Measurements from ENCODE around the gene BHLHE23.

The BHLHE23 gene

DNA sequence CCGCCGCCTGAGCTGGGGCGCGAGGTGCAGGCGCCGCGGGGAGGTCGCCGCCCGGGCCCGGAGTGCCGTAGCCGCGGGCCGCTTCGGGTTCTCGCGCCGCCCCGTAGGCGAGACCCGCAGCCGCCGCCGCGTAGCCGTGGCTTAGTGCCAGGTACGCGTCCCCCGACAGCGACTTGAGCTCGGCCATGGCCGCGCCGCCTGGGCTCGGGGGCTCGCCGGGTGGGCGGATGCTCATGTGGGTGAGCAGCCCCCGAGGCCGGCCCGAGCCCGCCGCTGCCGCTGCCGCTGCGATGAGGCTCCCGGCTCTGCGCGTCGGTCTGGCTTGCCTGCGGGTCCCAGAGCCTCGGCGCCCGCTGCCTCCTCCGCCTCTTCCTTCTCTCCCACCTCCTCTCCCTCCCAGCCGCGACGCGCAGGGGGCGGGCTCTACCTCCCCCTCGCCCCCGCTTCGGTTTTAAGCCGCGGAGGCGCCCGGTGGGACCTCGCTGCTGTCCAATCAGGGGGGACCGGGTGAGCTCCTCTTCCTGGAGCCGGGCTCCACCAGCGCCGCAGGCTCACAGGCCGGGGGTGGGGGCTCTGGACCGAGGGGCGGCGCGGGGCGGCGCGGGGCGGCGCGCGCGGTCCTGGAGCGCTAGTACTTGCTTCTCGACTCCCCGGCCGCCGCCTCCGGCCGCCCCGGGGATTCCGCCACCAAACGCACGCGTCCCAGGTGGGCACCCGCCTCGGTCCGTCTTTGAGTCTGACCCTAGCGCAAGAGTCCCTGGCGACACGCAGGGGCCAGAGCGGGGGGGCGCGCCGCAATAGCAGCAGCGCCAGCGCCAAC is at the start of gene BHLHE23:
BHLHE23 (minus strand) TSS at position 425 of the 820 bp plus-strand sequence; CDS start at position 235, 190 bp downstream.
- no peak for DNase-seq (ENCODE audit: low read depth)

DNA sequence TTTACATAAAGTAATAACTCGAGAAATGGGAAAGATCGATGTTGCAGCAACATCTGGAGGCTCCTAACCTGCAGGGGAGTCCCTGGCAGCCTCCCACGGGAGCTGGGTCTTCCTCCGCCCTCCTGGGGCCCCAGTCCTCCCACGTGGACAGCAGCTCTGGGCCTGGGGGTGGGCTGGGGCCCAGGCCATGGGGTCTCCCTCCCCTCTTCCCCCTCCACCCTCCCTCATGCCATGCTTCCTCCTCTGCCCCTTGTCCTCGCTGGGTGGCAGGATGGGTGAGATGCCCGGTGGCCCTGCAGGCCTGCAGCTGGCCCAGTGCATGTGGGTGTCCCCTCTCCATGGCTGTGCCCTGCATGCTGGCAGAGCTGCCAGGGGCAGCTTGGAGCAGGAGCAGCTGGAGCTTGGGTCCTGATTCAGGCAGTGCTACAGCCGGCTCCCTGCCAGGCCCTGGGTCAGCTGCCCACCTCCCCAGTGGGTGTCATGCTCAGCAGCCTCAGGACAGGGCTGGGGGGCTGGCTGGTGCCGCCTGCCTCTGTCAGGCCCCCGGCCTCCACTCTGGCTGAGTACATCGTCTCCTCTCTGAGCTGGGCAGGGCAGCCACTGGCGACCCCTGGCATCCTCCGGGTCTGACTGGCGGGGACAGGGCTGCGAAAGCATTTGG is 48.9 kb upstream of the BHLHE23 start:
- DNase-seq (ENCODE audit: low read depth) = no peak

DNA sequence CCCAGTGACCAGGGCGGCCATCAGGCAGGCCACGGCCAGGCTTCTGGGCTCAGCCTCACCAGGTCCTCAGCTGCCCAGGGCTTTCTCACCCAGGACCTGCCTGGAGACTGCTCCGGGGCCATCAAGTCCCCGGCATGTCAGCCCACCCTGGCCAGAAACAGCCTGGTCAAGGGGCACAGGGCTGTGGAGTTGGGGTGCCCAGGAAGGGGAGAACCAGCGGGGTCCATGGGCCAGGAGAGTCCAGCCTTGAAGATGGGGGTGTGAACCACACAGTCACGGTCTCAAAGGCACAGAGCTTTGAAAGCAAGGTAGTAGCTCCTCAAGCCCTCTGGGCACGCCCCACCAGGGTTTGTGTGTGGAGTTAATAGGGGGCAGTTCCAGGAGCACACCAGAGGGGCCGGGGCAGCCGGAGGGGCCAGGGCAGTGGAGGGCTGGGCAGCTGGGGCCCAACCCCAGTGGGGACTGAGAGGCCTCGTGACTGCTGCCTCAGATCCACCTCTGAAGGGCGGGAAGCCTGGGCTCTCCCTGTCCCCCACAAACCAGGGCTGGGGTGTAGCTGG is 48.0 kb upstream of the BHLHE23 start:
- no peak for DNase-seq (ENCODE audit: low read depth)

DNA sequence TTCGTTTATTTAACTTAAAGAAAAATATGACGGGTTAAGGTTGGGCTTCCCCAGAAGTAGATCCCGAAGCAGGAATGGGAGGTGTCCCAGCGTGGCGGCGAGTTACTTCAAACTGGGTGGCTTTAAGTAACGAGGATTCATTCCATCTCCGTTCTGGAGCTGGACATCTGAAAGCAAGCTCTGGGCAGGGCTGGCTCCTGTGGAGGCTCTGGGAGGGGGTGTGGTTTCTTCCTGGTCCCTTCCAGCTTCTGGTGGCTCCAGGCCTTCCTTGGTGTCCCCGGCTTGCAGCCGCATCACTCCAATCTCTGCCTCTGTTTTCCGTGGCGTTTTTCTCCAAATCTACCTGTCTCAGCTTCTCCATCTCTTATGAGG is 47.3 kb upstream of the BHLHE23 start:
- no peak for DNase-seq (ENCODE audit: low read depth)

DNA sequence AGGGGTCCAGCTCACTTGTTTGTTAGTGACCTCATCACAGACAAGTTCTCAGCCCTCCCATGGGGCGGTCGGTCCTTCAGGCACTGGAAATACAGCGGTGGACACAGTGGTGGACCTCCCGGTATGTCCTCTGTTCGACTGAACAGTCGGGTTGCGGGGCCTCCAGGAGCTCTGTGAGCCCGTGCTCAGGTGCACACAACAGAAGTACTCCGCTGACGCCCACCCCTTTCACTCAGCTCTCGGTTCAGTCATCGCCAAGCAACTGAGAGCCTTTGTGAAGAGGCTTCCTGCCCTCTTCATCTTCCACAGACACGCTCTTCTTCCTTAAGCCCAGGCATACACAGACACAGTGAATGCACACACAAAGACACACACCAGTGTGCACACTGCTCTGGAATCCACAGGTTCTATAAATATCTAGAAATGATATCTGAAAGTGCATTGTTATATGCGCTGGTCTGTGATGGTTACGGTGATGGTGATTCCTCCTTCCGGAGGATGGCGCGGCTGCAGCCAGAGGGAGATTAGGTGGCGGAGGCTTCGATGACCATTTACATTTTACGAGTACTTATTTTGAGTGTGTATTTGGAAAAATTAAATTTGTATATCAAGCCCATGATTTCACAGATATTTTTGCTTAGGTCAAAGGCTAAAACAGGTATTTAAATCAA is 46.8 kb upstream of the BHLHE23 start:
- no peak for DNase-seq (ENCODE audit: low read depth)

DNA sequence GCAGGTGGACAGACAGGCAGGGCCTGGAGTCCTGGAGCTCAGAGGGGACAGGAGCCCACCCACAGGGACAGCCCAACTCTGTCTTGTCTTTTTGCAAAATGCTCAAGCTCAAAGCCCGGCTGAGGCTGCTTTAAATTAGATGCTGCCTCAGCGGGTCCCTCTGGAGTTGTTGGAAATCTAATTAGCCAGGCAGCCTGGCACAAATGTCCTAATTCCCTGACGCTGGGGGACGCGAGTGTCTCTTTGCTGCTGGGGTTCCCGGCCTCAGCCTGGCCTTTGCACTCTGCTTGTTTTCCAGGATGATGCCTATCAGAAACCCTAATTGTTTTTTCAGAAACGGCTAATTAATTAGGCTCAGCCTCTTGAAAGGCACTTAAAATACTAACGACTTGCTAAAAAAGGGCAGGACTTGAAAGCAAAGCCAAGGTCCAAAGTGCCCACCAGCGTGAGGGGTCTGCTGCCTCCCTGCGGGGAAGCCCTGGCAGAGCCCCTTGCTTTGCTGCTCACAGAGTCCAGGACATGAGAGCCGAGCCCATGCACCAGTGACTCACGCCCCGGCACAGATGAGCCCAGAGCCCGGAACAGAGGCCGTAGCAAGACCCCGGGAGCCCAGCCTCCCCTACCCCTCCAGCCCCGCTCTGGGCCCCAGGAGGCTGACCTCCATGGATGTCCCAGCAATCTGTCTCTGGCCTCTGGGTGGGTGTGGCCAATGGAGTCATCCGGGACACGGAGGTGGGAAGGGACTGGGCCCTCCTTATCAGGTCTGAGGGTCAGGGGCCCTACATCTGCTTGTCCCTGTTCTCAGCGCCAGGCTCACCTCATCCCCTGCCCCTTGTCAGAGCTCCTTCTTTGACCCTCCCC is 46.0 kb upstream of the BHLHE23 start:
- no peak for DNase-seq (ENCODE audit: low read depth)

DNA sequence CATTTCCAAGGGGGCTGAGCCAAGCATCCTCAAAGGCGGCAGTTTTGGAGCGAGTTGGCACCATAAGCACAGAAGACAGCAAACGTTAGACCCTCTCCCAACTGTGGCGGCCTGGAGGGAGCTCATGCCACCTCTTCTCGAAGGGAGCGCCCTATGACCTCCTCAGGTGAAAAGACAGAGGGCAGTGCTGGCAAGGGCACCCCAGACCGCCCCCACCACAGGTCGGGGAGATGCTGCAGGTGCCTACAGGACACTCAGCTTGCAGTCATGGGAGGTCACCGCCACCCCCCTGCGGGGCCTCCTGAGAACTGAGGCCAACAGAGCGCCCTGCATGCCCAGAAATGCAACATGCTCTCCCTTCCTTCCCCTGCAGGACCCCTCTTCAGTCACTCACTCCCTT is 45.1 kb upstream of the BHLHE23 start:
- no peak for DNase-seq (ENCODE audit: low read depth)

DNA sequence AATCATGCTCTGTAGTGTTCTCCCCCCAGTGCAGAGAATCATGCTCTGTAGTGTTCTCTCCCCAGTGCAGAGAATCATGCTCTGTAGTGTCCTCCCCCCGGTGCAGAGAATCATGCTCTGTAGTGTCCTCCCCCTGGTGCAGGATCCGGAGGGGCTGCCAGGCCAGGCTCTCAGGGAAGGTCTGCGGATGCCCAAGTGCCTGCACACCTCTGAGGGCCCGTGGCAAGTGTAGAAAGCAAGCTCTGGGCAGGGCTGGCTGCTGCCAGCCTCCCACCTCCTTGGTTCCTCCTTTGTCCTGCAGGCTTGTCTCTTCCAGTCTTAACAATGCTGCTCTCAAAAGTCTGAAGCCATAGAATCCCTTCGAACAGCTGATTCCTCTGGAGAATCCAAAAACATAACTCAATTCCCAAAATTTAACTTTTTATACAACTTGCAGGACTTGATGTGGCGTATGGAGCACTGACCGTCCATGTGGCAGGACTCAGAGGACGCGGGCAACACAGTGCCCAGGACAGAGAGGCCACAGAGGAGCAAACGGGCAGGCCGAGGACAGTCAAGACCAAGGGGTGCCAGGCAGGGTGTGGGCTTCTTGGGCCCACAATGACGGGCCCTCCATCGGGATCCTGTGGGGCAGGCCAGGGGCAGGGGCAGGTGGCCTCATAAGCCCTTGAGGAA is 44.6 kb upstream of the BHLHE23 start:
- no peak for DNase-seq (ENCODE audit: low read depth)

DNA sequence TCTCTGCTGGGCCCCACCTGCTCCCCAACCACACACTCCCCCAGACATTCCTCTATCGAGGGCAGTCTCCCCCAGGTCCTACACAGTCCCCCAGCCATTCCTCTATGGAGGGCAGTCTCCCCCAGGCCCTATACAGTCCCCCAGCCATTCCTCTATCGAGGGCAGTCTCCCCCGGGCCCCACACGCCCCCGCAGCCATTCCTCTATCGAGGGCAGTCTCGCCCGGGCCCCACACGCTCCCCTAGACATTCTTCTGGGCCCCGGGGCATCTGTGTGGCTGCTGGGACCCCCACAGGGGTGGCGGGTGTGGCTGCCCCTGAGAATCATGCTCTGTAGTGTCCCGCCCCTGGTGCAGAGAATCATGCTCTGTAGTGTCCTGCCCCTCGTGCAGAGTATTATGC is 43.6 kb upstream of the BHLHE23 start:
- no peak for DNase-seq (ENCODE audit: low read depth)

DNA sequence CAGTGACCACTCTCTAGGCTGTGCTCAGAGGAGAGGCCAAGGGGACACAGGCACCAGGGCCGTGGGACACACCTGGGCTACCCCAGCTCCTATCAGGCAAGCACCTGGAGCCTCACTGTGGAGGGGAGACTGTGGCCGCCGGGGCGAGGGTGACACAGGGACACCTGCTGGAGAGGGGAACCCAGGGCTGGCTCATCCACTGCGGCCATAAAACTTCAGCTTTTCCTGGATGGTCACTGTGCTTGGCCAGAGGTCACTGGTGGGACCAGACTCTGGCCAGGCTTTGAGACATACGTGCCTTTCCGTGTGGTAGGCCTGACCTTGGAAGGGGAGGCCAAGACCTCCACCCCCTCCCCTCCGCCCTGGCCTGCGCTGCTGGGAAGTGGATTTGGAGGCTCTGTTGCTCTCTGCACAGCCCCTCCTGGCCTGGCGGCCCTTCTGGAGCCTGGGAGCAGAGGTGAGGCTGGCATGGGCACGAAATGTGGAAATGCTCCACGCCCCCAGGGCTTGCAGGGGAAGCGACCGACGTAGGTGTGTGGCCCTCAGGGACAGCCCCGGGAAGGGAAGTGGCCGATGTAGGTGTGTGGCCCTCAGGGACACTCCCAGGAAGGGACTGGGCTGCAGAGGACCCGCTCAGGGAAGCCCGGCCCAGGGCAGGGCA is 42.9 kb upstream of the BHLHE23 start:
- no peak for DNase-seq (ENCODE audit: low read depth)

DNA sequence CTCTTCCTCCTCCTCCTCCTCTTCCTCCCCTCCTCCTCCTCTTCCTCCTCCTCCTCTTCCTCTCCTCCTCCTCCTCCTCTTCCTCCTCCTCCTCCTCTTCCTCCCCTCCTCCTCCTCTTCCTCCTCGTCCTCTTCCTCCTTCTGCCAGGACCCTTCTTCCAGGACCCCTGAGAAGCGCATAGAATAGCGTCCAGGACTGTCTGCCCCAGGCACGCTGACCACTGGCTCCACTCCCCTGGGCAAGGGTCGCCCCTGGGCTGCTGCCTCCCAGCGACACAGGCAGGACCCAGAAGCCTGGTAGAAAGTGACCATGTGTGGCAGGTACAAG is 42.4 kb upstream of the BHLHE23 start:
- DNase-seq (ENCODE audit: low read depth) = no peak

DNA sequence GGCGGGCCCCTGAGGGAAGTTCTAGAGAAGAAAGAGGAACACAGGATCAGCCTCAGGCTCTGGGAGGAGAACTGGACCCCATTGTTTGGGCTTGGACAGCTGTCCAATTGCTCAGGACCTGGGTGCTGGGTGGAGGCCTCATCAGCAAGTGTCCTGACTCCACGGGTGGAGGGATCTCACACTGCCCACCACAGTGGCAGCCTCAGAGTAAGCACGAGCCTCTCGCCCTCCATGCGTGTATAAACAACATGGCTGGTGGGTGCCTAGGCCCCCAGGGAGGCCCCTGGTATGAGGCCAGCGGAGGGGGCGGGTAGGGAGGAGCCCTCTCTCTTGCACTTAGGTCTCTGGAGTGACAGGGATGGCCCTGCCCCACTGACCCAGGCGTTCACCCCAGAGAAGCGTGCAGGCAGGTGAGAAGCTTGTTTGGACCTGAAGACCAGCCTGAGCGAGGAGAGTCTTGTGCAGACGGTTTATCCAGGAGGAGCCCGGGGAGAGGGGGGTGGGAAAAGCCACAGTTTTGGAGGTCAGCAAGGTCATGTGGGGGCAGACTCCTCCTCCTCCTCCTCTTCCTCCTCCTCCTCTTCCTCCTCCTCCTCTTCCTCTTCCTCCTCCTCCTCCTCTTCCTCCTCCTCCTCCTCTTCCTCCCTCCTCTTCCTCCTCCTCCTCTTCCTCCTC is 41.9 kb upstream of the BHLHE23 start:
- DNase-seq (ENCODE audit: low read depth) = no peak

DNA sequence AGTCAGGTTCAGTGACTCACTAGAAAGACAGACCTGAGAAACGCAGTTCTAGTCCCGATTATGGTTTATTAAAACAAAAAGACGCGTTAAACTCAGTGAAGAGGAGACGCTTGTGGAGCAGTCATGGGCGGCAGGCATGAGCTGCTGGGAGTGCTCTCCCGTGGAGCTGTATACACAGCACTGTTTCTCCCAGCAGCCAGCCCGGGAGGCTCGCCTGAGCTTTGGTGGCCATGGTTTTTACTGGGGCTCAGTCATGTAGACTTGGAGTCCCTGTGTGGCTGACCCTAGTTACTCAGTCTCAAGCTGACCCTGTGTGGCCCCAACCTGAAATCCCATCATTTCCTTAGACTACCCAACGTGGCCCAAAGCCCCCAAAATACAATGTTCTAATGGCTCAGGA is 41.2 kb upstream of the BHLHE23 start:
- no peak for DNase-seq (ENCODE audit: low read depth)

DNA sequence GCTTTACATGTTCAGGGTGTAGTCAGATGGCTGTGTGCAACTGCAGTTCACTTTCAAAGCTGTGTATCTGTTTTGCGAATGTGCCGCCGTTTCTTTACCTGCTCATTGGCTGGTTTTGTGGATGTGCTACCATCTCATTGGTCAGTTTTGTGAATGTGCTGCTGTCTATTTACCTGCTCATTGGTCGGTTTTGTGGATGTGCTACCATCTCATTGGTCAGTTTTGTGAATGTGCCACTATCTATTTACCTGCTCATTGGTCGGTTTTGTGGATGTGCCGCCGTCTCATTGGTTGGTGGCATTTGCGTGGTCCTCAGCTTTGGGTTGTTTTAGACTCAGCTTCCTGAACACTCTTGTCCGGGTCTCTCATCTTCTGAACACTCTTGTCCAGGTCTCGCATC is 40.5 kb upstream of the BHLHE23 start:
- no peak for DNase-seq (ENCODE audit: low read depth)

DNA sequence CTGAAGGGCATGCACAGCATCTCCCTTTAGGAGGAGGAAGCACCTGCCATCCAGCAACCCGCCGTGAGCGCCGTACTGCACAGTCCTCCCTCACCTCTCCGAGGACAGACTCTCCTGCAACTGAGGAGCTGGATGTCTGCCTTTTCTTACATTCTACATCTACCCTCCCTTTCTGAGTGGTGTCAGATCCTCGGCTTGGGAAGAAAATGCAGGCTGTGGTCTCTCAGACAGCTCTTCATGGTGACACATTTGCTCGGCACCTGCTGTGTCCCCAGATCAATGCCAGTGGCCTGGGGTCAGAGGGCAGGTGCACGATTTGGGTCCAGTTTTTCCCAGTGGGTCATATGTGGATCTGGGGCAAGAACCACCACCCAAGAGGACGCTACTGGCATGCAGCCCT is 40.1 kb upstream of the BHLHE23 start:
- no peak for DNase-seq (ENCODE audit: low read depth)

DNA sequence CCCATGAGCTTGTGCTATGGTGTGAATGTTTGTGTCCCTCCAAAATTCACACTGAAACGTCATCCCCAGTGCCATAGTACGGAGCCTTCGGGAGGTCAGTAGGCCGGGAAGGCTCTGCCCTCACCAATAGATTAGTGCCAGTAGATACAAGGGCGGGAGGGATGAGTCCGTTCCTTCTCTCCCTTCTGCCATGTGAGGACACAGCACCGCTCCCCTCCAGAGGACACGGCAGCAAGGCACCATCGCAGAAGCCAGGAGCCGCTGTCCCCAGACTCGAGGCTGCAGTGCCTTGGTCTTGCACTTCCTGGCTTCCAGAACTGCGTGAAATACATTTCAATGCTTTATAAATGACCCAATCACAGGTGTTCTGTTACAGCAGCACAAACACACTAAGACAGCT is 39.2 kb upstream of the BHLHE23 start:
- DNase-seq (ENCODE audit: low read depth) = no peak

DNA sequence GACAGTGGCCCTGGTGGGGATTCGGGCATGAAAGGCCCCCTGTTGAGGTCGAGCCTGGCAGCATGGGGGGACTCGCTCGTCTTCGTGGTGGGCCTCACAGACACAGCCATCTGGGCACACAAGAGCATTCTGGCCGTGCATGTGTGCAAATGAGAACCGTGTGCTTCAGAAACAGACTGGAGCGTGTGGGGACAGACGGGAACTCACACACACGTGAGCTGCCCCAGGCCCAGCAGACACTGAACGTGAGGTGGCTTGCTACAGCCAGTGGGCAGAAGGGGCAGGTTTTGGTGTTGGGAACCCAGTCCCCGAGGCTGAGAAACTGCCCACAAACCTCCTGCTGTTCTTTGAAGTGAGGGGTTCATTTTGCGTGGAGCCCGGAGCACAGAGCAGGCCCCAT is 38.6 kb upstream of the BHLHE23 start:
- DNase-seq (ENCODE audit: low read depth) = no peak

DNA sequence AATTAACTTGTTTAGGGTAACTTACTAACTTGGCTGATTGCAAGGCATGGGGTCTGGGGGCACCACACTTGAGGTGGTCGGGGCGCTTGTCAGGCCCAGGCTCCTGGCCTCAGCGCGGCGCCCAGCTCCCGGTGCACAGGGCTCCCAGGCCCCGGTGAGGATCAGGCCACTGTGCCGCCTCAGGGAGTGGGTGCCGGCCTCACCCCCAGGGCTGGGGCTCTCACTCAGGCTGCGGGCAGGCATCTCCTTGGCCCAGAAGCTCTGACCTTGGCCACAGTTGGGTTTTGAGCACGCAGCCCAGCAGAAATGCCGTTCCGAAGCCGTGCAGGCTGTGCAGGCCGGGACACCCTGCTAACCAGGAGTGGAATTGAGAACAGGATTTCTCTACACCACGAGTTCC is 37.8 kb upstream of the BHLHE23 start:
- DNase-seq (ENCODE audit: low read depth) = no peak

DNA sequence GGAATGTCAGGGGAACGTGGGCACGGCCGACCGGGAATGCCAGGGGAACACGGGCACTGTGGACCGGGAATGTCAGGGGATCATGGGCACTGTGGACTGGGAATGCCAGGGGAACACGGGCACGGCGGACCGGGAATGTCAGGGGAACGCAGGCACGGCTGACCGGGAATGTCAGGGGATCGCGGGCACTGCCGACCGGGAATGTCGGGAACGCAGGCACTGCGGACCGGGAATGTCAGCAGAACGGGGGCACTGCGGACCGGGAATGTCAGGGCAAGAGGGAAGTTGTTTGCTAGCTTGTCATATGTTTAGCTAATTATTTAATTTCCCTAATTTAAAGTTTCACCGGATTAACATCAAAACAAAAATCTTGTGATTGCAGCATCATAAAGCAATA is 37.4 kb upstream of the BHLHE23 start:
- no peak for DNase-seq (ENCODE audit: low read depth)

All from fibroblast of gingiva (primary cell).